Measurements from ENCODE around the gene SUMO3.

The SUMO3 gene

GRCh38 chr21:44763451-44764318, 54.2 kb downstream of the SUMO3 start:
- Histone ChIP-seq H3K9me3 (ENCODE audit: control insufficient read depth, low read length) (no peaks in the 10 kb centered on the region), H3K4me1 (ENCODE audit: control insufficient read depth, insufficient read depth, low read length) (peaks cover 25% of the 10 kb centered on the region), H3K36me3 (ENCODE audit: control insufficient read depth, insufficient read depth, low read length) (no peaks in the 10 kb centered on the region), H3K9ac (ENCODE audit: low read length) (no peak overlapping the region), H3K27me3 (ENCODE audit: control insufficient read depth, insufficient read depth, low read length) (peaks cover 3% of the 10 kb centered on the region), H3K4me3 (ENCODE audit: low read length) (no peak overlapping the region)

- H3K4me1 ChIP-seq (ENCODE audit: control insufficient read depth, insufficient read depth, low read length), result peaks cover 25% of the 10 kb centered on the region
- H3K27me3 ChIP-seq (ENCODE audit: control insufficient read depth, insufficient read depth, low read length), result peaks cover 3% of the 10 kb centered on the region
Observed at GRCh38 chr21:44763050-44763378, 54.8 kb downstream of the SUMO3 start.

GRCh38 chr21:44762221-44763049, 55.4 kb downstream of the SUMO3 start:
- no peaks in the 10 kb centered on the region for H3K36me3 ChIP-seq (ENCODE audit: control insufficient read depth, insufficient read depth, low read length)
- no peak overlapping the region for H3K9ac ChIP-seq (ENCODE audit: low read length)
- peaks cover 3% of the 10 kb centered on the region for H3K27me3 ChIP-seq (ENCODE audit: control insufficient read depth, insufficient read depth, low read length)
- peaks cover 25% of the 10 kb centered on the region for H3K4me1 ChIP-seq (ENCODE audit: control insufficient read depth, insufficient read depth, low read length)
- H3K9me3 ChIP-seq (ENCODE audit: control insufficient read depth, low read length), result no peaks in the 10 kb centered on the region
- no peak overlapping the region for H3K4me3 ChIP-seq (ENCODE audit: low read length)

More at GRCh38 chr21:44763050-44763378, 54.8 kb downstream of the SUMO3 start:
- H3K9ac ChIP-seq (ENCODE audit: low read length), result no peak overlapping the region
- no peak overlapping the region for H3K4me3 ChIP-seq (ENCODE audit: low read length)
- no peaks in the 10 kb centered on the region for H3K9me3 ChIP-seq (ENCODE audit: control insufficient read depth, low read length)
- no peaks in the 10 kb centered on the region for H3K36me3 ChIP-seq (ENCODE audit: control insufficient read depth, insufficient read depth, low read length)

- H3K27me3 ChIP-seq (ENCODE audit: control insufficient read depth, insufficient read depth, low read length), result peaks cover 3% of the 10 kb centered on the region
- H3K4me1 ChIP-seq (ENCODE audit: control insufficient read depth, insufficient read depth, low read length), result peaks cover 25% of the 10 kb centered on the region
- H3K9me3 ChIP-seq (ENCODE audit: control insufficient read depth, low read length), result no peaks in the 10 kb centered on the region
- no peaks in the 10 kb centered on the region for H3K36me3 ChIP-seq (ENCODE audit: control insufficient read depth, insufficient read depth, low read length)
- no peak overlapping the region for H3K4me3 ChIP-seq (ENCODE audit: low read length)
- no peak overlapping the region for H3K9ac ChIP-seq (ENCODE audit: low read length)
Observed at GRCh38 chr21:44761747-44762208, 56.1 kb downstream of the SUMO3 start.

- Histone ChIP-seq H3K27me3 (ENCODE audit: control insufficient read depth, insufficient read depth, low read length) (peaks cover 3% of the 10 kb centered on the region), H3K4me3 (ENCODE audit: low read length) (no peak overlapping the region), H3K4me1 (ENCODE audit: control insufficient read depth, insufficient read depth, low read length) (peaks cover 25% of the 10 kb centered on the region), H3K9me3 (ENCODE audit: control insufficient read depth, low read length) (no peaks in the 10 kb centered on the region), H3K9ac (ENCODE audit: low read length) (no peak overlapping the region), H3K36me3 (ENCODE audit: control insufficient read depth, insufficient read depth, low read length) (no peaks in the 10 kb centered on the region)
Observed at GRCh38 chr21:44761011-44761729, 56.7 kb downstream of the SUMO3 start.

- no peaks in the 10 kb centered on the region for H3K9me3 ChIP-seq (ENCODE audit: control insufficient read depth, low read length)
- H3K4me3 ChIP-seq (ENCODE audit: low read length), result no peak overlapping the region
- no peak overlapping the region for H3K9ac ChIP-seq (ENCODE audit: low read length)
- peaks cover 19% of the 10 kb centered on the region for H3K4me1 ChIP-seq (ENCODE audit: control insufficient read depth, insufficient read depth, low read length)
- H3K36me3 ChIP-seq (ENCODE audit: control insufficient read depth, insufficient read depth, low read length), result no peaks in the 10 kb centered on the region
- peaks cover 3% of the 10 kb centered on the region for H3K27me3 ChIP-seq (ENCODE audit: control insufficient read depth, insufficient read depth, low read length)
Observed at GRCh38 chr21:44760376-44760775, 57.5 kb downstream of the SUMO3 start.

GRCh38 chr21:44759628-44760285, 58.1 kb downstream of the SUMO3 start:
- H3K4me1 ChIP-seq (ENCODE audit: control insufficient read depth, insufficient read depth, low read length), result peaks cover 14% of the 10 kb centered on the region
- no peaks in the 10 kb centered on the region for H3K36me3 ChIP-seq (ENCODE audit: control insufficient read depth, insufficient read depth, low read length)

GRCh38 chr21:44758781-44759627, 58.9 kb downstream of the SUMO3 start:
- Histone ChIP-seq H3K4me1 (ENCODE audit: control insufficient read depth, insufficient read depth, low read length) (peaks cover 9% of the 10 kb centered on the region), H3K9ac (ENCODE audit: low read length) (no peak overlapping the region), H3K27me3 (ENCODE audit: control insufficient read depth, insufficient read depth, low read length) (no peaks in the 10 kb centered on the region), H3K4me3 (ENCODE audit: low read length) (no peak overlapping the region), H3K9me3 (ENCODE audit: control insufficient read depth, low read length) (no peaks in the 10 kb centered on the region), H3K36me3 (ENCODE audit: control insufficient read depth, insufficient read depth, low read length) (no peaks in the 10 kb centered on the region)

More at GRCh38 chr21:44759628-44760285, 58.1 kb downstream of the SUMO3 start:
- H3K9ac ChIP-seq (ENCODE audit: low read length), result no peak overlapping the region
- H3K27me3 ChIP-seq (ENCODE audit: control insufficient read depth, insufficient read depth, low read length), result peaks cover 1% of the 10 kb centered on the region
- H3K4me3 ChIP-seq (ENCODE audit: low read length), result no peak overlapping the region
- H3K9me3 ChIP-seq (ENCODE audit: control insufficient read depth, low read length), result no peaks in the 10 kb centered on the region

- peaks cover 9% of the 10 kb centered on the region for H3K4me1 ChIP-seq (ENCODE audit: control insufficient read depth, insufficient read depth, low read length)
Observed at GRCh38 chr21:44758141-44758561, 59.7 kb downstream of the SUMO3 start.

GRCh38 chr21:44757731-44758130, 60.1 kb downstream of the SUMO3 start:
- Histone ChIP-seq H3K9ac (ENCODE audit: low read length) (no peak overlapping the region), H3K4me1 (ENCODE audit: control insufficient read depth, insufficient read depth, low read length) (peaks cover 9% of the 10 kb centered on the region), H3K9me3 (ENCODE audit: control insufficient read depth, low read length) (no peaks in the 10 kb centered on the region), H3K4me3 (ENCODE audit: low read length) (no peak overlapping the region), H3K36me3 (ENCODE audit: control insufficient read depth, insufficient read depth, low read length) (no peaks in the 10 kb centered on the region), H3K27me3 (ENCODE audit: control insufficient read depth, insufficient read depth, low read length) (no peaks in the 10 kb centered on the region)

More at GRCh38 chr21:44758141-44758561, 59.7 kb downstream of the SUMO3 start:
- Histone ChIP-seq H3K9ac (ENCODE audit: low read length) (no peak overlapping the region), H3K36me3 (ENCODE audit: control insufficient read depth, insufficient read depth, low read length) (no peaks in the 10 kb centered on the region), H3K4me3 (ENCODE audit: low read length) (no peak overlapping the region), H3K9me3 (ENCODE audit: control insufficient read depth, low read length) (no peaks in the 10 kb centered on the region), H3K27me3 (ENCODE audit: control insufficient read depth, insufficient read depth, low read length) (no peaks in the 10 kb centered on the region)
